Activated CD8-positive, alpha-beta memory T cell treated with anti-CD3 and anti-CD28 coated beads for 4 hours (primary cell): ENCODE data around the gene MFAP1.

Experiments
- DNase-seq, 2 donors: peaks; one replicate each; pipeline ENCODE4 v3.0.0-alpha.2; 2020; ENCODE audit warnings: low read depth in 2 of 2

Gene MFAP1

GRCh38 chr15:43776101-43776717 lies 48.3 kb downstream of the MFAP1 start:
- DNase-seq = no peak

- no peak for DNase-seq
Measured at GRCh38 chr15:43775411-43775965, 49.0 kb downstream of the MFAP1 start.

GRCh38 chr15:43774062-43774461 lies 50.4 kb downstream of the MFAP1 start:
- DNase-seq = no peak

GRCh38 chr15:43772624-43773023 lies 51.9 kb downstream of the MFAP1 start:
- DNase-seq = no peak

- no peak for DNase-seq
Measured at GRCh38 chr15:43771816-43772215, 52.7 kb downstream of the MFAP1 start.

- DNase-seq = no peak
Measured at GRCh38 chr15:43769584-43770228, 54.8 kb downstream of the MFAP1 start.

- no peak for DNase-seq
Measured at GRCh38 chr15:43763819-43764446, 60.6 kb downstream of the MFAP1 start.

GRCh38 chr15:43762824-43763223 lies 61.7 kb downstream of the MFAP1 start:
- no peak for DNase-seq
